Astrocyte (in vitro differentiated cells and primary cell): Measurements from ENCODE around the gene IGF2BP2. TPM values are rescaled to one million over a fixed set of nuclear protein-coding genes. Genes with fewer than 3 reads are reported as not detected.

Experiments used
- DNase-seq: peaks from one replicate; pipeline ENCODE4 v3.0.0-alpha.2; 2010; ENCODE audit warnings: low read depth
- FAIRE-seq: peaks from 2 replicates; lab custom pipeline; 2011; peaks lifted over from hg19 to GRCh38; lab: Jason Lieb, UNC
- H2AFZ ChIP-seq: 2 replicates; pipeline ENCODE4 v1.6.0; 2012; ENCODE audit warnings: low read depth, low read length, inconsistent platforms
- H3K27ac ChIP-seq: 2 replicates; pipeline ENCODE4 v1.5.1; 2011; ENCODE audit warnings: low read depth, low read length, inconsistent platforms
- H3K27me3 ChIP-seq: 2 replicates; pipeline ENCODE4 v1.6.0; 2011; ENCODE audit warnings: low read length, inconsistent platforms; ENCODE audit not compliant: insufficient read depth
- H3K36me3 ChIP-seq: 2 replicates; pipeline ENCODE4 v1.5.1; 2011; ENCODE audit warnings: low read length, inconsistent platforms; ENCODE audit not compliant: insufficient read depth
- H3K4me1 ChIP-seq: 2 replicates; pipeline ENCODE4 v1.5.1; 2011; ENCODE audit warnings: low read length, inconsistent platforms; ENCODE audit not compliant: insufficient read depth
- H3K4me2 ChIP-seq: 2 replicates; pipeline ENCODE4 v1.6.0; 2012; ENCODE audit warnings: low read length, inconsistent platforms
- H3K4me3 ChIP-seq: 2 replicates; pipeline ENCODE4 v1.5.1; 2011; ENCODE audit warnings: low read depth, mild to moderate bottlenecking, low read length, inconsistent platforms; ENCODE audit not compliant: insufficient read depth
- H3K79me2 ChIP-seq: 2 replicates; pipeline ENCODE4 v1.6.0; 2012; ENCODE audit warnings: mild to moderate bottlenecking, low read length, inconsistent platforms; ENCODE audit not compliant: insufficient read depth
- H3K9ac ChIP-seq: 2 replicates; pipeline ENCODE4 v1.6.0; 2012; ENCODE audit warnings: mild to moderate bottlenecking, low read length, inconsistent platforms
- H3K9me3 ChIP-seq: 2 replicates; pipeline ENCODE4 v1.5.1; 2012; ENCODE audit warnings: low read depth, mild to moderate bottlenecking, low read length, inconsistent platforms; ENCODE audit not compliant: insufficient read depth
- H4K20me1 ChIP-seq: 2 replicates; pipeline ENCODE4 v1.6.0; 2012; ENCODE audit warnings: low read length, inconsistent platforms; ENCODE audit not compliant: insufficient read depth
- H3K27ac Mint-ChIP-seq: one replicate; pipeline ENCODE4 v1.8.0; 2021; ENCODE audit warnings: mild to moderate bottlenecking, mixed read lengths; ENCODE audit not compliant: unreplicated experiment
- H3K27me3 Mint-ChIP-seq: one replicate; pipeline ENCODE4 v1.8.0; 2021; ENCODE audit warnings: low read depth, mixed read lengths; ENCODE audit not compliant: unreplicated experiment
- H3K36me3 Mint-ChIP-seq: one replicate; pipeline ENCODE4 v1.8.0; 2021; ENCODE audit warnings: low read depth, mixed read lengths; ENCODE audit not compliant: unreplicated experiment
- H3K4me1 Mint-ChIP-seq: one replicate; pipeline ENCODE4 v1.8.0; 2021; ENCODE audit warnings: low read depth, mixed read lengths; ENCODE audit not compliant: unreplicated experiment
- H3K4me3 Mint-ChIP-seq: one replicate; pipeline ENCODE4 v1.8.0; 2021; ENCODE audit warnings: mild to moderate bottlenecking, moderate library complexity, mixed read lengths; ENCODE audit not compliant: unreplicated experiment
- H3K9me3 Mint-ChIP-seq: one replicate; pipeline ENCODE4 v1.8.0; 2021; ENCODE audit warnings: mild to moderate bottlenecking, mixed read lengths; ENCODE audit not compliant: unreplicated experiment
- CTCF ChIP-seq: IDR thresholded peaks from 2 replicates; pipeline ENCODE4 v1.5.1; 2011; ENCODE audit warnings: low read depth, mild to moderate bottlenecking, inconsistent platforms, low read length, moderate library complexity; ENCODE audit not compliant: insufficient read depth
- EZH2 ChIP-seq: IDR thresholded peaks from 2 replicates; pipeline ENCODE4 v1.6.1; 2012; ENCODE audit warnings: mild to moderate bottlenecking, low read length, inconsistent platforms; ENCODE audit not compliant: insufficient read depth
- total RNA-seq: library from RNA; stranded (reverse); gene quantifications from 2 replicates; pipeline ENCODE4 v1.2.1, GENCODE V29; 2021

Gene IGF2BP2
- total RNA-seq, 1 donor from 2014 or later, result 162 TPM

GRCh38 chr3:185753354-185753753, 71.5 kb downstream of the IGF2BP2 start:
- peaks cover 45% of the 10 kb centered on the region for H3K36me3 Mint-ChIP-seq

GRCh38 chr3:185750702-185751101, 74.1 kb downstream of the IGF2BP2 start:
- no peak overlapping the region for H3K27ac ChIP-seq
- no peak for DNase-seq
- H2AFZ ChIP-seq, result no peak overlapping the region
- TF ChIP-seq EZH2, result no peak
- no peak for TF ChIP-seq CTCF
- no peak overlapping the region for H3K4me3 Mint-ChIP-seq
- no peak for FAIRE-seq
- H3K4me1 Mint-ChIP-seq, result peaks cover 27% of the 10 kb centered on the region
- no peak overlapping the region for H3K4me2 ChIP-seq
- peaks cover 31% of the 10 kb centered on the region for H3K36me3 Mint-ChIP-seq
- peaks cover under 1% of the 10 kb centered on the region for H3K9me3 Mint-ChIP-seq
- no peaks in the 10 kb centered on the region for H3K27me3 ChIP-seq
- peaks cover 88% of the 10 kb centered on the region for H3K79me2 ChIP-seq
- no peaks in the 10 kb centered on the region for H3K27me3 Mint-ChIP-seq
- H3K4me3 ChIP-seq, result no peak overlapping the region
- no peak overlapping the region for H3K9ac ChIP-seq
- peaks cover 71% of the 10 kb centered on the region for H4K20me1 ChIP-seq
- H3K36me3 ChIP-seq, result no peaks in the 10 kb centered on the region
- H3K9me3 ChIP-seq, result no peaks in the 10 kb centered on the region
- no peak overlapping the region for H3K27ac Mint-ChIP-seq
- H3K4me1 ChIP-seq, result peaks cover 9% of the 10 kb centered on the region

More at GRCh38 chr3:185753354-185753753, 71.5 kb downstream of the IGF2BP2 start:
- H3K27ac Mint-ChIP-seq, result no peak overlapping the region
- Histone ChIP-seq H3K9ac (no peak overlapping the region), H3K36me3 (no peaks in the 10 kb centered on the region), H3K4me2 (no peak overlapping the region), H3K79me2 (peaks cover 93% of the 10 kb centered on the region), H4K20me1 (peaks cover 85% of the 10 kb centered on the region), H3K27me3 (no peaks in the 10 kb centered on the region), H2AFZ (no peak overlapping the region), H3K27ac (no peak overlapping the region), H3K4me1 (no peaks in the 10 kb centered on the region), H3K9me3 (no peaks in the 10 kb centered on the region), H3K4me3 (no peak overlapping the region)
- peaks cover 4% of the 10 kb centered on the region for H3K9me3 Mint-ChIP-seq
- TF ChIP-seq EZH2 (no peak), CTCF (no peak)
- FAIRE-seq (no peak), DNase-seq (no peak)
- no peak overlapping the region for H3K4me3 Mint-ChIP-seq
- H3K4me1 Mint-ChIP-seq, result peaks cover 38% of the 10 kb centered on the region
- no peaks in the 10 kb centered on the region for H3K27me3 Mint-ChIP-seq

- peaks cover 83% of the 10 kb centered on the region for H3K79me2 ChIP-seq
- no peak overlapping the region for H3K4me3 ChIP-seq
- H3K27ac ChIP-seq, result no peak overlapping the region
- Mint-ChIP-seq H3K4me3 (no peak overlapping the region), H3K27me3 (no peaks in the 10 kb centered on the region), H3K9me3 (no peaks in the 10 kb centered on the region), H3K36me3 (peaks cover 29% of the 10 kb centered on the region), H3K27ac (no peak overlapping the region), H3K4me1 (peaks cover 33% of the 10 kb centered on the region)
- no peak overlapping the region for H3K4me2 ChIP-seq
- peaks cover 16% of the 10 kb centered on the region for H3K4me1 ChIP-seq
- H2AFZ ChIP-seq, result no peak overlapping the region
- no peak for DNase-seq
- H3K9me3 ChIP-seq, result no peaks in the 10 kb centered on the region
- TF ChIP-seq CTCF, result no peak
- H3K36me3 ChIP-seq, result no peaks in the 10 kb centered on the region
- no peak for FAIRE-seq
- H3K27me3 ChIP-seq, result no peaks in the 10 kb centered on the region
- no peak overlapping the region for H3K9ac ChIP-seq
- peaks cover 68% of the 10 kb centered on the region for H4K20me1 ChIP-seq
These were observed 74.8 kb downstream of the IGF2BP2 start for GRCh38 chr3:185750015-185750414.
